ENCODE measurements around the gene USH1G. TPM values are rescaled to one million over a fixed set of nuclear protein-coding genes. Genes with fewer than 3 reads are reported as not detected.

USH1G gene
- polyA plus RNA-seq, 1 donor (not counting 4 experiments of a cell fraction or from before 2014, with no cell fraction given), result 0.34 TPM

GRCh38 chr17:74923538-74924249, 639 bp upstream of the USH1G start:
- Histone ChIP-seq H3K4me2 (ENCODE audit: control insufficient read depth, extremely low read depth, insufficient read depth, low read depth, low read length) (peak overlapping the region; percentile 66), H3K27ac (ENCODE audit: control insufficient read depth, insufficient read depth, low read length) (no peak overlapping the region), H4K20me1 (ENCODE audit: control insufficient read depth, extremely low read depth, insufficient read depth, low read length) (no peaks in the 10 kb centered on the region), H3K9me1 (ENCODE audit: control insufficient read depth, extremely low read depth, insufficient read depth, low read length) (no peaks in the 10 kb centered on the region), H3K27me3 (ENCODE audit: control insufficient read depth, extremely low read depth, insufficient read depth, low read length) (peaks cover 51% of the 10 kb centered on the region), H3K79me2 (ENCODE audit: control insufficient read depth, insufficient read depth, low read length) (no peaks in the 10 kb centered on the region), H3K36me3 (ENCODE audit: control insufficient read depth in 2 of 2, extremely low read depth in 1 of 2, insufficient read depth in 2 of 2, low read length in 2 of 2) (no peaks in the 10 kb centered on the region), H3K9ac (ENCODE audit: control insufficient read depth, extremely low read depth, insufficient read depth, low read length) (no peak overlapping the region), H3K4me3 (ENCODE audit: control insufficient read depth in 2 of 3, extremely low read depth in 1 of 3, insufficient read depth in 2 of 3, low read depth in 1 of 3, low read length in 3 of 3) (peak overlapping the region; percentile 34 to 54 (median 37)), H2AFZ (ENCODE audit: control insufficient read depth, low read length) (no peak overlapping the region), H3K9me3 (ENCODE audit: control insufficient read depth, low read depth, low read length) (no peaks in the 10 kb centered on the region), H3K4me1 (ENCODE audit: control insufficient read depth, extremely low read depth, insufficient read depth, low read length) (peaks cover 19% of the 10 kb centered on the region)
- FAIRE-seq (no peak), DNase-seq (ENCODE audit: low read depth, low spot score) (no peak)
- TF ChIP-seq, protein P1, sequence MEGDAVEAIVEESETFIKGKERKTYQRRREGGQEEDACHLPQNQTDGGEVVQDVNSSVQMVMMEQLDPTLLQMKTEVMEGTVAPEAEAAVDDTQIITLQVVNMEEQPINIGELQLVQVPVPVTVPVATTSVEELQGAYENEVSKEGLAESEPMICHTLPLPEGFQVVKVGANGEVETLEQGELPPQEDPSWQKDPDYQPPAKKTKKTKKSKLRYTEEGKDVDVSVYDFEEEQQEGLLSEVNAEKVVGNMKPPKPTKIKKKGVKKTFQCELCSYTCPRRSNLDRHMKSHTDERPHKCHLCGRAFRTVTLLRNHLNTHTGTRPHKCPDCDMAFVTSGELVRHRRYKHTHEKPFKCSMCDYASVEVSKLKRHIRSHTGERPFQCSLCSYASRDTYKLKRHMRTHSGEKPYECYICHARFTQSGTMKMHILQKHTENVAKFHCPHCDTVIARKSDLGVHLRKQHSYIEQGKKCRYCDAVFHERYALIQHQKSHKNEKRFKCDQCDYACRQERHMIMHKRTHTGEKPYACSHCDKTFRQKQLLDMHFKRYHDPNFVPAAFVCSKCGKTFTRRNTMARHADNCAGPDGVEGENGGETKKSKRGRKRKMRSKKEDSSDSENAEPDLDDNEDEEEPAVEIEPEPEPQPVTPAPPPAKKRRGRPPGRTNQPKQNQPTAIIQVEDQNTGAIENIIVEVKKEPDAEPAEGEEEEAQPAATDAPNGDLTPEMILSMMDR (optimal IDR thresholded peaks at IDR 0.05 in 1 of 3, IDR thresholded peaks at IDR 0.05 in 1 of 3, conservative IDR thresholded peaks at IDR 0.05 in 1 of 3; ENCODE audit: extremely low read depth in 1 of 3, insufficient read depth in 2 of 3, low read length in 3 of 3), result peak in 2 of 3 experiments; percentile 93
- TF ChIP-seq EZH2 (IDR thresholded peaks at IDR 0.05; ENCODE audit: low read length), result no peak
- dilution Hi-C loops (cut with MboI; ENCODE audit: extremely low pct_ligation_motif_present, low sequenced_read_pairs), result no loop called here

GRCh38 chr17:74922172-74922571, 883 bp downstream of the USH1G start:
- Histone ChIP-seq H3K4me3 (ENCODE audit: control insufficient read depth in 2 of 3, extremely low read depth in 1 of 3, insufficient read depth in 2 of 3, low read depth in 1 of 3, low read length in 3 of 3) (no peak overlapping the region), H3K27me3 (ENCODE audit: control insufficient read depth, extremely low read depth, insufficient read depth, low read length) (peaks cover 46% of the 10 kb centered on the region), H3K36me3 (ENCODE audit: control insufficient read depth in 2 of 2, extremely low read depth in 1 of 2, insufficient read depth in 2 of 2, low read length in 2 of 2) (no peaks in the 10 kb centered on the region), H4K20me1 (ENCODE audit: control insufficient read depth, extremely low read depth, insufficient read depth, low read length) (no peaks in the 10 kb centered on the region), H3K4me2 (ENCODE audit: control insufficient read depth, extremely low read depth, insufficient read depth, low read depth, low read length) (no peak overlapping the region), H3K9me1 (ENCODE audit: control insufficient read depth, extremely low read depth, insufficient read depth, low read length) (no peaks in the 10 kb centered on the region), H2AFZ (ENCODE audit: control insufficient read depth, low read length) (no peak overlapping the region), H3K9ac (ENCODE audit: control insufficient read depth, extremely low read depth, insufficient read depth, low read length) (no peak overlapping the region), H3K27ac (ENCODE audit: control insufficient read depth, insufficient read depth, low read length) (no peak overlapping the region), H3K9me3 (ENCODE audit: control insufficient read depth, low read depth, low read length) (no peaks in the 10 kb centered on the region), H3K79me2 (ENCODE audit: control insufficient read depth, insufficient read depth, low read length) (no peaks in the 10 kb centered on the region), H3K4me1 (ENCODE audit: control insufficient read depth, extremely low read depth, insufficient read depth, low read length) (peaks cover 19% of the 10 kb centered on the region)
- dilution Hi-C loops (cut with MboI; ENCODE audit: extremely low pct_ligation_motif_present, low sequenced_read_pairs), result no loop called here
- FAIRE-seq (no peak), DNase-seq (ENCODE audit: low read depth, low spot score) (no peak)
- no peak for TF ChIP-seq EZH2 (IDR thresholded peaks at IDR 0.05; ENCODE audit: low read length)
- TF ChIP-seq, protein P1 (optimal IDR thresholded peaks at IDR 0.05 in 1 of 3, IDR thresholded peaks at IDR 0.05 in 1 of 3, conservative IDR thresholded peaks at IDR 0.05 in 1 of 3; ENCODE audit: extremely low read depth in 1 of 3, insufficient read depth in 2 of 3, low read length in 3 of 3), result no peak

Data from keratinocyte (primary cell).